Fibroblast of lung (primary cell): Measurements from ENCODE around the gene NDUFB5. TPM values are rescaled to one million over a fixed set of nuclear protein-coding genes. Genes with fewer than 3 reads are reported as not detected.

Source experiments
- DNase-seq, 2 donors: peaks; one replicate each; pipeline versions ENCODE4 v3.0.0 to v3.0.0-alpha.2; 2010; ENCODE audit warnings: low read depth in 2 of 2
- H2AFZ ChIP-seq: 2 replicates; pipeline ENCODE4 v1.5.1; 2012; ENCODE audit warnings: low read length, control low read depth, inconsistent platforms
- H3K27ac ChIP-seq: 2 replicates; pipeline ENCODE4 v1.5.1; 2011; ENCODE audit warnings: low read length, control low read depth; ENCODE audit not compliant: insufficient read depth
- H3K27me3 ChIP-seq: 2 replicates; pipeline ENCODE4 v1.5.1; 2011; ENCODE audit warnings: mild to moderate bottlenecking, low read length; ENCODE audit not compliant: control insufficient read depth, insufficient read depth
- H3K36me3 ChIP-seq: 2 replicates; pipeline ENCODE4 v1.5.1; 2011; ENCODE audit warnings: low read length; ENCODE audit not compliant: control insufficient read depth, insufficient read depth
- H3K4me1 ChIP-seq: 2 replicates; pipeline ENCODE4 v1.5.1; 2011; ENCODE audit warnings: low read length; ENCODE audit not compliant: control insufficient read depth, insufficient read depth; ENCODE audit errors: extremely low read depth
- H3K4me2 ChIP-seq: 2 replicates; pipeline ENCODE4 v1.5.1; 2011; ENCODE audit warnings: low read length, control low read depth; ENCODE audit not compliant: insufficient read depth; ENCODE audit errors: extremely low read depth
- H3K4me3 ChIP-seq, 4 experiments: fragments of 200-600 bp in 1 of 4; sonication (generic) in 1 of 4; replicated peaks in 1 of 4; 2 replicates each; pipeline ENCODE4 v1.5.1; 2011 to 2016; ENCODE audit warnings: low read length in 4 of 4, low read depth in 3 of 4, mild to moderate bottlenecking in 3 of 4, control low read depth in 2 of 4, inconsistent platforms in 1 of 4, mixed read lengths in 1 of 4; ENCODE audit not compliant: insufficient read depth in 1 of 4; ENCODE audit errors: control extremely low read depth in 1 of 4
- H3K79me2 ChIP-seq: 2 replicates; pipeline ENCODE4 v1.5.1; 2012; ENCODE audit warnings: mild to moderate bottlenecking, low read length, inconsistent platforms; ENCODE audit not compliant: control insufficient read depth, insufficient read depth
- H3K9ac ChIP-seq: 2 replicates; pipeline ENCODE4 v1.5.1; 2011; ENCODE audit warnings: mild to moderate bottlenecking, low read length, control low read depth; ENCODE audit not compliant: insufficient read depth
- H3K9me3 ChIP-seq: 2 replicates; pipeline ENCODE4 v1.5.1; 2012; ENCODE audit warnings: low read depth, low read length; ENCODE audit not compliant: control insufficient read depth, insufficient read depth
- H4K20me1 ChIP-seq: 2 replicates; pipeline ENCODE4 v1.5.1; 2011; ENCODE audit warnings: low read length; ENCODE audit not compliant: control insufficient read depth, insufficient read depth; ENCODE audit errors: extremely low read depth
- CTCF ChIP-seq, 2 donors: IDR thresholded peaks in 1 of 2; conservative IDR thresholded peaks in 1 of 2; 1 replicate in 1 of 2; 2 replicates in 1 of 2; pipeline ENCODE4 v1.5.1; 2011 to 2012; ENCODE audit warnings: low read length in 2 of 2, control low read depth in 1 of 2, inconsistent platforms in 1 of 2, low read depth in 1 of 2, mild to moderate bottlenecking in 1 of 2
- EZH2 ChIP-seq: IDR thresholded peaks from 2 replicates; pipeline ENCODE4 v1.5.1; 2012; ENCODE audit warnings: low read length, control low read depth, mild to moderate bottlenecking; ENCODE audit errors: missing control alignments
- polyA plus RNA-seq, 2 donors: library from polyadenylated mRNA; depleted of rRNA in 1 of 2; stranded (reverse) in 1 of 2; unstranded in 1 of 2; fragments of >200 nt; gene quantifications; 2 replicates each; pipeline ENCODE4 v1.2.1, GENCODE V29; 2011 to 2012; ENCODE audit warnings: missing spikeins in 1 of 2
- total RNA-seq: library from RNA; depleted of rRNA; stranded (reverse); fragments of >200 nt; gene quantifications from 2 replicates; pipeline ENCODE4 v1.2.1, GENCODE V29; 2014

NDUFB5 gene
- total and polyA plus RNA-seq, 2 donors (not counting 1 experiment from before 2014, with no cell fraction given) = 57.5 to 120 TPM

- Histone ChIP-seq H4K20me1 (no peaks in the 10 kb centered on the region), H3K36me3 (no peaks in the 10 kb centered on the region)
- peak in 1 of 2 donors; percentile 13 for TF ChIP-seq CTCF (conservative IDR thresholded peaks at IDR 0.05 in 1 of 2, IDR thresholded peaks at IDR 0.05 in 1 of 2; ENCODE audit: low read depth in 1 of 2, low read length in 2 of 2)
- TF ChIP-seq EZH2 = no peak
Observed at GRCh38 chr3:179653096-179653797, 48.7 kb downstream of the NDUFB5 start.

GRCh38 chr3:179655236-179655635 lies 50.6 kb downstream of the NDUFB5 start:
- Histone ChIP-seq H3K9ac (no peak overlapping the region), H2AFZ (no peak overlapping the region), H3K36me3 (no peaks in the 10 kb centered on the region), H3K79me2 (peaks cover 54% of the 10 kb centered on the region), H3K27me3 (no peaks in the 10 kb centered on the region), H3K27ac (no peak overlapping the region), H3K4me3 (peak overlapping the region in 2 of 4 experiments; percentile 92), H3K4me1 (peaks cover 2% of the 10 kb centered on the region), H4K20me1 (no peaks in the 10 kb centered on the region), H3K4me2 (no peak overlapping the region), H3K9me3 (no peaks in the 10 kb centered on the region)
- TF ChIP-seq CTCF (conservative IDR thresholded peaks at IDR 0.05 in 1 of 2, IDR thresholded peaks at IDR 0.05 in 1 of 2; ENCODE audit: low read depth in 1 of 2, low read length in 2 of 2) = no peak
- TF ChIP-seq EZH2 = no peak
- DNase-seq = no peak

More at GRCh38 chr3:179653096-179653797, 48.7 kb downstream of the NDUFB5 start:
- Histone ChIP-seq H2AFZ (peak overlapping the region; percentile 92), H3K27ac (peak overlapping the region; percentile 88), H3K9ac (peak overlapping the region; percentile 94), H3K79me2 (peaks cover 38% of the 10 kb centered on the region), H3K4me1 (peaks cover 2% of the 10 kb centered on the region), H3K27me3 (no peaks in the 10 kb centered on the region), H3K4me3 (peak overlapping the region; percentile 86 to 95 (median 92)), H3K4me2 (peak overlapping the region; percentile 83), H3K9me3 (no peaks in the 10 kb centered on the region)
- peak; percentile 83 for DNase-seq

GRCh38 chr3:179658606-179659005 lies 54.0 kb downstream of the NDUFB5 start:
- H3K4me2 ChIP-seq = no peak overlapping the region
- TF ChIP-seq EZH2 = no peak
- no peak for TF ChIP-seq CTCF (conservative IDR thresholded peaks at IDR 0.05 in 1 of 2, IDR thresholded peaks at IDR 0.05 in 1 of 2; ENCODE audit: low read depth in 1 of 2, low read length in 2 of 2)
- no peak overlapping the region for H2AFZ ChIP-seq
- no peak overlapping the region for H3K4me3 ChIP-seq
- H3K27me3 ChIP-seq = no peaks in the 10 kb centered on the region
- no peaks in the 10 kb centered on the region for H3K9me3 ChIP-seq
- H3K9ac ChIP-seq = no peak overlapping the region
- H4K20me1 ChIP-seq = no peaks in the 10 kb centered on the region
- H3K79me2 ChIP-seq = peaks cover 73% of the 10 kb centered on the region
- H3K27ac ChIP-seq = no peak overlapping the region
- no peak for DNase-seq
- no peaks in the 10 kb centered on the region for H3K36me3 ChIP-seq
- H3K4me1 ChIP-seq = no peaks in the 10 kb centered on the region
